Endometrial microvascular endothelial cells (primary cell): ENCODE results near the gene SLCO2B1. TPM values are rescaled to one million over a fixed set of nuclear protein-coding genes. Genes with fewer than 3 reads are reported as not detected.

Source experiments
- in situ Hi-C: cut with HindIII; loops from 2 replicates; pipeline ENCODE4 v1.10.0; 2017; ENCODE audit warnings: low sequenced_read_pairs, low pct_unique_long_range_greater_than_20kb; ENCODE audit errors: inconsistent ontology term
- total RNA-seq: library from RNA; depleted of rRNA; stranded (reverse); fragments of >200 nt; gene quantifications from one replicate; pipeline ENCODE4 v1.2.3, GENCODE V29; 2015; ENCODE audit errors: inconsistent ontology term

Gene SLCO2B1
- total RNA-seq, 1 donor from 2014 or later: 0.65 TPM

DNA sequence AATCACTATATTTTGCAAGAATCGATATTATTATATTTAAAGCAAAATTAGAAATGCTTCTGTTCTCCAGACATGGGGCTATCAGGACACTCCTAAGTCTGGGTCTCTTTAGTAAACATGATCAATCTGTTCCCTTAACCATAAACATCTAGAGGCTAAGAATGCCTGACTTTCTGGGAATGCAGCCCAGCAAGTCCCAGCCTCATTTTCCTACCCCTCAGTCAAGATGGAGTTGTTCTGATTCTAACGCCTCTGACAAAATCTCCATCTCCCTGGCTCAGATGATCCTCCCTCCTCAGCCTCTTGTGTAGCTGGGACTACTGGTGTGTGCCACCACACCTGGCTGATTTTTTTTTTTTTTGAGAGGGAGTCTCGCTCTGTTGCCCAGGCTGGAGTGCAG, 35.0 kb downstream of the SLCO2B1 start:
- in situ Hi-C loops: no loop called here

DNA sequence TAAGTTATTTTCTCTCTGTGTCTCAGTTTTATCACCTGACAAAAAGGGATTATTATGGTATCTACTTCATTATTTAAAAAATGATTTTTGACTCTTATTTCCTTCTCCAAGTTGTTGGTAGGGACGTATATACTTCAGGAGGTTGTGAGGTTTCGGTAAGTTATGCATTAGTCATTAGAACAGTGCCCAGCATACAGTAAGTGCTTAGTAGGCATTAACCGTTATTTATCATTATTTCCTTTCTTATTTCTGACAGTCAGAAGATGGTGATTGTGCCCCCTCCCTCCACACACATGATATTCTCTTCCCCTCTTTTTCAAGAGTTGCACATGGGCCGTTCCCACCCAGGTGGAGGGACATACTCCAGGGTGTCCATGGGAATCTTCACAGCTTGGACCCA, 36.1 kb downstream of the SLCO2B1 start:
- in situ Hi-C loops: no loop called here

DNA sequence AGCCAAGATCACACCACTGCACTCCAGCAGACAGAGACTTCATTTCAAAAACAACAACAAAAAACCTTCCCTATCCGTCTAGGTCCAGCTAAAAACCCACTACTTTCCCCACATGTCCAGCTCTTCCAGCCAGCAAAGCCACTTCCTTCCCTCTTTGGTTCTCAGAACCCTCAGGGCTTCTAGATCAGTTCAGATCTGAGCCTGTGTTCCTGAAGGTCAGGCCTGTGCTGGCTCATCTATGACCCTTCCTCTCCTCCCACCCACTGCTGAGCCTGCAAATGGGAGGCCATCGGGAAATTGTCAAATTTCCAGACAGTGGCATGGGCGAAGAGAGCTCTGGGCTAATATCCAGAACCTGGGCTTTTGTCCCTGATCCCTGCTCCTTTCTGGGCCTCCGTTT, 37.8 kb downstream of the SLCO2B1 start:
- in situ Hi-C loops: no loop called here

DNA sequence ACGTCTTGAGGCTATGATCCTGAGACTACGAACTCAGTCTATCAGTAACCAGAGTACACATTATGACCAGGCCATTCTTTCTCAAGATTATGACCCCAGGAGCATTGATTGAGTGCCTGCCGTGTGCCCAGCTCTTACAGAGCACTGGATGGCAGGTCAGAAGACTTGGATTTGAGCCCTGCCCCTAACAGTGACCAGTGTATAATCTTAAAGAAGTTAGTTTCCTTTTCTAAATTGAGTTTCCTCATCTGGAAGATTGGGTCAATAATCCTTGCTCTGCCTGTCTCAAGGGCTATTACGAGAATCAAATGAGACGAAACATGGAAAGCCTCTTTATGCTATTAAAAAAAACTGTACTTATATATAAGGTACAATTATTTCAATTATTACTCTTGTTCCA, 38.2 kb downstream of the SLCO2B1 start:
- in situ Hi-C loops: no loop called here

DNA sequence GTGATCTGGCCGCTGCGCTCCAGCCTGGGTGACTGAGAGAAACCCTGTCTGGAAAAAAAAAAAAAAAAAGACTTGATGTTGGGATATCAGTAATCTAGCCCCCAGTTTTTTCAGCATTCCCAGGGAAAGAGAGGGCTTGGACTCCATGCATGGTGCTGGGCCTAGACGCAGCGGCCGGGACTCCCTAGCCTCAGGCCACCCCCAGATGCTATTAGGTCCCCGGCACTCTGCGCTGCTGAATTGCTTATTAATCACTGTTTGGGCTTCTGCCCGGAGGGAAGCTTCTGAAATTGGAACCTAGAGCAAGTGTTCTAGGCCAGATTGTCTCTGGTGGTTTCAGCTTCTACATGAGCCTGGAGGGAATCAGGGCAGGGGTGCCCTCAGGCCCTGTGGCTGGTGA, 39.0 kb downstream of the SLCO2B1 start:
- in situ Hi-C loops: no loop called here

DNA sequence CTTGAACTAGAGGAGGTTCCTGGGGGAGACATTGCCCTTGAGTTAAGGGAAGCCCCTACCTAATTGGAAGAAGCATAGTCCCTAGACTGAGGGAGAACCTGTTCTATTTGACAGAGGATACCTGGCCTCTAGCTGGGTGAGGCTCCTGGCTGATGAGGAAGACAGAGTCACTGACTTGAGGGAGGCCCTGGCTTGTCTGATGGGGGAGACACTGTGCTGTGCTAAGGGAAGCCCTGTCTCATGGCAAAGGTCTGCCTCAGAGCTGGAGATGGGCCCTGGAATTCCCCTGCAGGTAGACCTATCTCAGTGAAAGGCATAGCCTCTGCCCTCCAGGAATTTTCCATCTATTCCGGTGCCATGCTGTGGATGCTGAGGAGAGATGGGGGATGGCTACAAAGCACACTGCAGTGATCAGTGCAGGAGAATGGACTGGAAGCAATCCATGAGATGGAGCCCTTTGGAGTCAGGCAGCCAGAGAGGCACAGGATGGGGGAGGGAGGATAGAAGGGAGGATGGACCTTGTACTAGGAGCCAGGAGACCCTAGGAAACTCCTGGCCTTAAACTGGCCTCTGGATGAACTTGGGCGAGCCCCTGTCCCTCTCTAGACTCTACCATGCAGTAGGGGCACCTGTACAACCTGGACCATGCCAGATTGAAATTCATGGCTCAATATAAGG, 39.9 kb downstream of the SLCO2B1 start:
- in situ Hi-C loops: no loop called here

DNA sequence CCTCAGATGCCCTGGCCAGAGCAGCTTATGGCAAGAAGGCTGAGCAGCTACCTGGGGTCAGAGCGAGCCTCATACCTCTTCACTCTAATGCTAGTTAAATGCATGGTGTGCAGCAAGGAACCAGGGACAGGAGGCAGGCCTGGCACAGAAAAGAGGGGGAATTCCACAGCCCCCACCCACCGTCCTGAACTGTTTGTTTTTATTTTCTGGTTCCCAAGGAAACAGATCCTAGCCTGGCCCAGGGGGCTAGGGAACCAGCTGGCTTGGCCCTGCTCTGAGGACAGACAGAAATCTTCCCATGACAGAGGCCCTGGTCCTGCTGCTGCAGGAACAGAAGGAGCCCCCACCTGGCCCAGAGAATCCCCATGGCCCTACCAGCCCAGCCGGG, 40.4 kb downstream of the SLCO2B1 start:
- in situ Hi-C loops: no loop called here

DNA sequence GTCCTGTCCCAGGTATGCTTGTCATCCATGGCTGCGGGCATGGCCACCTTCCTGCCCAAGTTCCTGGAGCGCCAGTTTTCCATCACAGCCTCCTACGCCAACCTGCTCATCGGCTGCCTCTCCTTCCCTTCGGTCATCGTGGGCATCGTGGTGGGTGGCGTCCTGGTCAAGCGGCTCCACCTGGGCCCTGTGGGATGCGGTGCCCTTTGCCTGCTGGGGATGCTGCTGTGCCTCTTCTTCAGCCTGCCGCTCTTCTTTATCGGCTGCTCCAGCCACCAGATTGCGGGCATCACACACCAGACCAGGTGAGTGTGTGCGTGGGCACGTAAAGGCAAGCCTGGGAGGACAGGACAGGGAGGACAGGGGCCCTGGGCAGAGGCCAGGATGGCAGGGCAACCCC, 42.4 kb downstream of the SLCO2B1 start:
- in situ Hi-C loops: no loop called here

DNA sequence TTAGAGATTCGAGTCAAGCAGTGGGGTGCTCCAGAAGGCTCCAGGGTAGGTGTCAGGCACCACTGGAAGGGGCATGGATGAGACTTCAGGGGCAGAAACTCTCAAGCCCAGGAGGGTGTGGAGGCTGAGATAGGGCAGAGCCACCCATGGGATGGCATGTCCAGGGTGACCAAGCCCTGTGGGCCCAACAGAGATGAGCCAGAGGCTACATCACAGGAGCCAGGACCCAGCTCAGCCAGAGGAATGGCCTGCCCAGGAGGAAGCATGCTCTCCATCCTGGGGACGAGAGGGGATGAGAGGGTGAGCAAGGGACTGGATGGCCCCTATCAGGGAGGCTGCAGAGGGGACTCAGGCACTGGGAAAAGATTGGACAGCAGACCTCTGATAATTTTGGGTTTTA, 42.8 kb downstream of the SLCO2B1 start:
- in situ Hi-C loops: no loop called here

DNA sequence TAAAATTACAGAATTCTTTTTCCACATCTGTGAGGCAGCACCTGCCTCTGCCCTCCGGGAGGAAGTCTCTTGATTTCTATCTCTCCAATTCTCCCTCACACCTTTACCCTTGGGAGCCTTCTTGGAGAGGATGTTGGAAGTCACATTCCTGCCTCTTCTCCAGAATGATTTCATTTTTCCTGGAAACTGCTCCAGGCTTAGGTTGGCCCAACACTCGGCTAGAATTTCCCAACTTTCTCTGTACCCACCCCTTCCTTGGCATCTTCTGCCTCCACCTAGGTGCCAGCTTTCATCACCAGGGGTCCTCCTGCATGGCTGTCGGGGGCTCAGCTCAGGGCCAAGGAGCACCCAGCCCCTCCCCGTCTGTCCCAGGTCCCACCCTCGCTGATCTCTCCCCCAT, 43.2 kb downstream of the SLCO2B1 start:
- in situ Hi-C loops: no loop called here

DNA sequence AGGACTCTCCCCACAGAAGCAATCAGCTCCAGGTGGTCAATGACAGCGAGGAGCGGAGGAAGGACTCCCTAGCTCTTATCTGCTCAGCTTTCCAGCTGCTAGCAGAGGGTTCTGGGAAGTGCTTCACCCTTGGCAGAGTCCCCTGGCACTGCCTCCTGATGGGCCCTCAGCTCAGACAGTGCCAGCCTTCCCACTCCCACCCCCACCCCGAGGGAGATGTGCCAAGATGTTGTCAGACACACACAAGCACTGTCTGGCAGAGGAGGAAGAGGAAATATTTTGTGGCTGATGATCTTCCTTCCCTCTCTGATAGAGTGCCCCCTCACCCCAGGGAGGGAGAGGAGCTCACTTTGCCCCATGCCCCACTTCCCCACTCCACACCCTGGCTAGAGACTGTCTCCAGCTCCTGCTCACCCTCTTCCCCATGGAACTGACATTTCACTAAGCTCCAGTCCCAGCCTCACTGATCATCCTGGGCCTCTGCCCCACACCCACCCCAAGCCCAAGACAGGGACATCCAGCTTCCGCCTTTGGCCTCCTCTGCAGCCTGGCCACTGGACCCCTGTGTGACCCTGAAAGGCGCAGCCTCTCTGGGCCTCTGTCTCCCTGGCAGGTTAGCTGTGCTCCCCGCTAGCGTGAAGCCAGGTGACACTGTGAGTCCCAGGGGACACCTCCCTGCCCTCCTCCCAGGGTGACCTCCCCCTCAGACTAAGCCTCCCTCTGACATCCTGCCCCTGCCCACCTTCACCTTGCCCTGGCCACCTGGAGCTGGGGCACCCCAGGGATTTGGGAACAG, 44.5 kb downstream of the SLCO2B1 start:
- in situ Hi-C loops: no loop called here

DNA sequence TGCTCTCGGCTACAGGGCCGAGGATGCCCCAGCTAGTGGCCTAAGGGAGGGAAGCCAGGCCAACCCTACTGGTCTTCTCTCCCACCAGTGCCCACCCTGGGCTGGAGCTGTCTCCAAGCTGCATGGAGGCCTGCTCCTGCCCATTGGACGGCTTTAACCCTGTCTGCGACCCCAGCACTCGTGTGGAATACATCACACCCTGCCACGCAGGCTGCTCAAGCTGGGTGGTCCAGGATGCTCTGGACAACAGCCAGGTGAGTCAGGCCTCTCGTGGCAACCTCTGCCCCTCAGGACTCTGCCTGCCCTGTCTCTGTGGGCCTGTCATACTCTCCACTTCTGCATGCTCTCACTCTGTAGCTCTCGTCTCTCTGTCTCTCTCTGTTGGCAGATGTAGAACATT, 45.5 kb downstream of the SLCO2B1 start:
- in situ Hi-C loops: no loop called here

DNA sequence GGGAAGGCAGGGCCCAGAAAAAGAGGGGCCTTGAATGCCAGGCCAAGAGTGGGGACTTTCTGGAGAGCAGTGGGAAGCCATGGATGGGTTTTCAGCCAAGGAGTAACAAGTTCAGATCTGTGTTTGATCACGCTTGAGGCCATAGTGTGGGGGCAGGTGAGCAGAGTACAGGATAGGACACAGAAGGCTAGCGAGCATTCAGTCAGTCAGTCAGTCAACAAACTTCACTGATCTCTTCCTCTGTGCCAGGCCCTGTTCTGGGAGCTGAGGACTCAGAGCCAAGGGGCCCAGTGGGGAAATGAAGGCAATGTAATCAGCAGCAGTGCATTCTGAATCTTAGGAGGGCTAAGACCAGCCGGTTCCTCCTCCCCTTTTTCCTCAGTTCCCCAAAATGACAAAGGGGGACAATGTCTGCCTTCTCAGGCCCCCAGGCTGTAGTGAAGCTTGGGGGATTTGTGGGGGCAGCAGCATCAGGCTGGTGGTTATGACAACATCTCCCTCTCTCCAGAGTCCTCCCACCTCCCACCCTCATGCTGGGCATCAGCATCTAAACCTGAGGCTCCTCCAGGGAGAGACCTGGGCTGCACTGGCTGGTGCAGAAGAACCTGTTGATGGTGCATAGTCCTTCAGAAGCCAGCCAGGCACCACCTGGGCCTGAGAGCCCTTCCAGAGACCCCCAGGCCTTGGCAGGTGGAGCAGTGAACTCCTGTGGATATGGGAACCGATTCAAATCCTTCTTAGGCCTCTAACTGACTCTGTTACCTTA, 46.8 kb downstream of the SLCO2B1 start:
- in situ Hi-C loops: no loop called here

DNA sequence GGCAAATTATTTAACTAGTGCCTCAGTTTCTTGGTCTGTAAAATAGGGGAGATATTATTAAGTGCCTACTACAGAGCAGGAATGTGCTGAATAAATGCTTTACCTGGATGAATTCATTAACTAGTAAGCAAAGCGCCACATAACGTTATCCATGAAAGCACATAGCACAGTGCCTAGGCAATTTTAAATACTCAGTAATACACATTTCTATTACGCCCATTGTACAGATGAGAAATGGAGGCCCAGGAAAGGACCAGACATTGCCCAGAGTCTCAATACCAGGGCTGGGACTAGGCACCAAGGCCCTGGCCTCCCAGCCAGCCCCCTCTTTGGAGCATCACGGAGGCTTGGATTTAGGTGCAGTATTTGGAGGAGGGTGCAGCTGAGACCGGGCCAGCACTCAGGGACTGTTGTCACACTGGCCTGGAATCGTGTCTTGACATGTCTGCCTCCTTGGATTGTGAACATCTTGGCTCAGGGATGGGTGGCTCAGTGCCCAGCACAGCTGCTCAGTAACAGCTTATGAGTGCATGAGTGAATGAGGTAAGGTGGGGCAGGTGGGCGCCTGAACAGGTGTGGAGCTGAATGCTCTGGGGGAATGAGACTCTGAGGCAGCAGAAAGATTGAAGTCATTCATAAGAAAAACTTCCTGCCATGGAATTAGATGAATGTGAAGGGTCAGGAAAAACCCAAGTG, 47.5 kb downstream of the SLCO2B1 start:
- in situ Hi-C loops: no loop called here

DNA sequence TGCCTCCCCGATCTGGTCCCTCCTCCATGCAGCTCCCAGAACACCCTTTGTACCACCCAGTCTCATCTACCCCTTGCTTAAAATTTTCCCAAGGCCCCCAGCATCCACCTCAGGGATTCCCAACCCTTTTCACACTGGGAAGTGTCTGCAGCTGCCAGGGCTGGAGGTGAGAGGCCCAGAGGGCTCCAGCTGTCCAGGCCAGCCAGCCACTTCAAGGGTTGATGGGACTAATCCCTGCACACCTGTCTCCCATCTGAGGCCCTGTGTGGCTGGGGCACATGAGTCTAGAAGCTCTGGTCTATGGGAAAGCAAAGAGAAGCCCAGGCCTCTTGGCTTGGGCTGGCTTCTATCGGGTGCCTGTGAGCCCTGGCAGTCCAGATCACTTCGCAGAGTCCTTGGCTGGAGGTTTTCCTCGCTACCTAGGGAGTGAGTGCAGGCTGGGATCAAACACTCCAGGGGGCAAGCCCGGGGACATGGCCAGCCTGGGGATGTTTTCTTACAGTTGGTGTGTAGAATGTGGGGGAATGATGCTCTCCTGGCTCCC, 48.6 kb downstream of the SLCO2B1 start:
- in situ Hi-C loops: no loop called here

DNA sequence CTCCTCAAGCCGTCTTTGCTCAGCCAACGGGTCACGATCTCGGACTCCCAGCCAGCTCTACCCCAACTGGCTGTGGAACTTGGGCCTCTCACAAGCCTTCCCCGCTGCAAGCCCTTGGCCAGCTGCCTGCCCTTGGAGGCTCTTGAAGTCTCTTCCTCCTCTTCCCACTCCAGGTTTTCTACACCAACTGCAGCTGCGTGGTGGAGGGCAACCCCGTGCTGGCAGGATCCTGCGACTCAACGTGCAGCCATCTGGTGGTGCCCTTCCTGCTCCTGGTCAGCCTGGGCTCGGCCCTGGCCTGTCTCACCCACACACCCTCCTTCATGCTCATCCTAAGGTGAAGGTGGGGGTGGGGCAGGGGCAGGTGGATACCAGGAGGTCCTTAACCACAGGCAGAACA, 49.1 kb downstream of the SLCO2B1 start:
- in situ Hi-C loops: no loop called here

DNA sequence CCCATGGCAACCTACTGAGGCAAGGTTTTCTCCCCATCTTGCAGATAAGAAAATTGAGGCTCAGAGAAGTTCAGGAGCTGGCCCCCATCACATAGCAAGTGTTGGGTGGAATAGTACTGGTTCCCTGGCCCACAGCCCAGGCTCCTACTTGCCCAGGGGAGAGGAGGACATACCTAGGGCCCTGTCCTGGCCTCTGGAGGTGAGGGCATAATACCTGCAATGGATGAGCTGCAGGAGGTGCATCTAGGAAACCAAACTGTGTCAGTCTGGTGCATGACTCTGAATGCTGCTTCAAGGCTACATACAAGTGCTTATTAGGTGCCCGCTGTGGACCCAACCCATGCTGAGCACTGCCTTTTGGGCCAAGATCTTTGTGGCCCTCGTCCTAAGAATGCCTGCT, 49.6 kb downstream of the SLCO2B1 start:
- in situ Hi-C loops: no loop called here

DNA sequence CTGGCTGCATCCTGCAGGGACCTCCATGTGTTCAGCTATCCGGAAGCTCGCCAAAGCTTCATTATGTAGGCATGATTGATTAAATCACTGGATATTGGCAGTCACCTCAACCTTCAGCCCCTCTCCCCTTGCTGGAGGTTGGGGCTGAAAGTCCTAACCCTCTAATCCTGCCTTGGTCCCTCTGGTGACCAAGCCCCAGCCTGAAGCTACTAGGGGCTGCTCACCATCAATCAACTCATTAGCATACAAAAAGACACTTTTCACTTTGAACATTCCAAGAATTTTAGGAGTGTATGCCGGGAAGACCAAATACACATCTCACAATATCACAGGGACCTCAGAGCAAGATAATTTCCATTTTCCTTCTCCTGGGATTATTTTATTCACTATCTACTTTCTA, 50.9 kb downstream of the SLCO2B1 start:
- in situ Hi-C loops: no loop called here

DNA sequence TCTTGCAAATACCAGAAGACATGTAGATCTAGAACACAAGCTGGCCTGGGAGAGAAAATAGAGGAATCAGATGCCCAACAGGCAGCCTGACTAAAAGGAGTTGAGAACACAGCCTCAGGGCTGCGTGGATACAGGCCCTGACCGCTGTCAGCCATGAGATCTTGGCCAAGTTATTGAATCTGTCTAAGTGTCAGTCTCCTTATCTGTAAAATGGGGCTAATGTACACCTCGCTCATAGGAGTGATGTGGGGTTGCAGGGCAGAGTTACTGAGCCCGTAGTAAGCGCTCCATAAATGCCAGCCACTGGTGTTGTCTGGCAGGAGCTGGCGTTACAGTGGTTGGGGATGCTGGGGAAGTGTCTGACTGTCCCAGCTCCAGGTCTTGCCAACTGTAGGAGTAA, 51.3 kb downstream of the SLCO2B1 start:
- in situ Hi-C loops: no loop called here
